Measurements from ENCODE around the gene SAG.
"Not testable (repeated sequence)": the region's sequence is repeated elsewhere in the genome, so short reads cannot be mapped to it uniquely, and the experiment has no call there.

SAG gene

GRCh38 chr2:233332125-233332524 is 24.5 kb downstream of the SAG start:
- DNase-seq, result no peak

GRCh38 chr2:233334915-233335314 is 27.3 kb downstream of the SAG start:
- no peak for DNase-seq

- not testable (repeated sequence) for DNase-seq
Measured at GRCh38 chr2:233336091-233336490, 28.5 kb downstream of the SAG start.

- no peak for DNase-seq
Measured at GRCh38 chr2:233336541-233336940, 28.9 kb downstream of the SAG start.

GRCh38 chr2:233338046-233338445 is 30.4 kb downstream of the SAG start:
- DNase-seq, result no peak

- no peak for DNase-seq
Measured at GRCh38 chr2:233338812-233339368, 31.3 kb downstream of the SAG start.

GRCh38 chr2:233339427-233339826 is 31.8 kb downstream of the SAG start:
- DNase-seq, result no peak

GRCh38 chr2:233341296-233341695 is 33.7 kb downstream of the SAG start:
- DNase-seq, result no peak

- no peak for DNase-seq
Measured at GRCh38 chr2:233342301-233342700, 34.7 kb downstream of the SAG start.

- DNase-seq, result no peak
Measured at GRCh38 chr2:233343171-233343705, 35.6 kb downstream of the SAG start.

- no peak for DNase-seq
Measured at GRCh38 chr2:233346376-233346775, 38.8 kb downstream of the SAG start.

- DNase-seq, result no peak
Measured at GRCh38 chr2:233346930-233347329, 39.3 kb downstream of the SAG start.

GRCh38 chr2:233349005-233349998 is 41.7 kb downstream of the SAG start:
- peak in 1 of 2 experiments; percentile 40 for DNase-seq

GRCh38 chr2:233350708-233351107 is 43.1 kb downstream of the SAG start:
- peak; percentile 11 to 46 for DNase-seq

GRCh38 chr2:233351423-233351822 is 43.8 kb downstream of the SAG start:
- DNase-seq, result no peak

- no peak for DNase-seq
Measured at GRCh38 chr2:233352141-233352842, 44.7 kb downstream of the SAG start.

GRCh38 chr2:233353101-233353768 is 45.6 kb downstream of the SAG start:
- no peak for DNase-seq

GRCh38 chr2:233353769-233354499 is 46.3 kb downstream of the SAG start, which contains the start of gene DGKD:
Gene DGKD (plus strand): TSS chr2:233354494. CDS start chr2:233354519, 25 bp downstream.
- peak; percentile 22 to 30 for DNase-seq

GRCh38 chr2:233354500-233354924 is 46.9 kb downstream of the SAG start:
- no peak for DNase-seq

- peak; percentile 49 to 61 for DNase-seq
Measured at GRCh38 chr2:233354971-233355574, 47.5 kb downstream of the SAG start.

GRCh38 chr2:233355916-233356315 is 48.3 kb downstream of the SAG start:
- DNase-seq, result no peak
